GM12873 (cell line): ENCODE measurements around the gene BANK1.

Experiments used
- CTCF ChIP-seq: IDR thresholded peaks from 2 replicates; pipeline ENCODE4 v1.5.1; 2012; ENCODE audit warnings: low read depth, mild to moderate bottlenecking, moderate library complexity, low read length, control low read depth; ENCODE audit not compliant: insufficient read depth; ENCODE audit errors: missing control alignments

BANK1 gene

GRCh38 chr4:101954351-101954750 lies 163.8 kb downstream of the BANK1 start:
- no peak for TF ChIP-seq CTCF

- no peak for TF ChIP-seq CTCF
Measured at GRCh38 chr4:101954975-101955678, 164.6 kb downstream of the BANK1 start.

GRCh38 chr4:101956068-101956825 lies 165.7 kb downstream of the BANK1 start:
- TF ChIP-seq CTCF = no peak

GRCh38 chr4:101958547-101958946 lies 168.0 kb downstream of the BANK1 start:
- no peak for TF ChIP-seq CTCF

- no peak for TF ChIP-seq CTCF
Measured at GRCh38 chr4:101960431-101960830, 169.9 kb downstream of the BANK1 start.

- TF ChIP-seq CTCF = no peak
Measured at GRCh38 chr4:101961144-101961543, 170.6 kb downstream of the BANK1 start.

- no peak for TF ChIP-seq CTCF
Measured at GRCh38 chr4:101967697-101968346, 177.3 kb downstream of the BANK1 start.
